Dedifferentiated amniotic fluid mesenchymal stem cell (primary cell): ENCODE data around the gene CLSTN2.
A peak's percentile ranks its signal among the peaks of the same experiment; 100 is the strongest.

Experiments
- DNase-seq: peaks from one replicate; pipeline ENCODE4 v3.0.0-alpha.2; 2016; ENCODE audit errors: extremely low spot score

Gene CLSTN2

GRCh38 chr3:139935016-139935865, at the start of gene CLSTN2:
CLSTN2 (plus strand) TSS chr3:139935185.
- DNase-seq = no peak

- no peak for DNase-seq
Observed at GRCh38 chr3:139887431-139887830, 47.6 kb upstream of the CLSTN2 start.

GRCh38 chr3:139888561-139889140, 46.3 kb upstream of the CLSTN2 start:
- DNase-seq = no peak

- no peak for DNase-seq
Observed at GRCh38 chr3:139893267-139893962, 41.6 kb upstream of the CLSTN2 start.

GRCh38 chr3:139893963-139894642, 40.9 kb upstream of the CLSTN2 start:
- no peak for DNase-seq

- DNase-seq = no peak
Observed at GRCh38 chr3:139894643-139894989, 40.4 kb upstream of the CLSTN2 start.

- DNase-seq = no peak
Observed at GRCh38 chr3:139897759-139898158, 37.2 kb upstream of the CLSTN2 start.

GRCh38 chr3:139906418-139906817, 28.6 kb upstream of the CLSTN2 start:
- DNase-seq = no peak

- DNase-seq = no peak
Observed at GRCh38 chr3:139909811-139910210, 25.2 kb upstream of the CLSTN2 start.

- no peak for DNase-seq
Observed at GRCh38 chr3:139916271-139916670, 18.7 kb upstream of the CLSTN2 start.

GRCh38 chr3:139917226-139917785, 17.7 kb upstream of the CLSTN2 start:
- DNase-seq = no peak

- DNase-seq = no peak
Observed at GRCh38 chr3:139928708-139929505, 6.1 kb upstream of the CLSTN2 start.

- DNase-seq = no peak
Observed at GRCh38 chr3:139930211-139930610, 4.8 kb upstream of the CLSTN2 start.

- DNase-seq = no peak
Observed at GRCh38 chr3:139933766-139934165, 1.2 kb upstream of the CLSTN2 start.

- no peak for DNase-seq
Observed at GRCh38 chr3:139934613-139935015, 371 bp upstream of the CLSTN2 start.

- DNase-seq = no peak
Observed at GRCh38 chr3:139935866-139936817, 1.2 kb downstream of the CLSTN2 start.

GRCh38 chr3:139937674-139938279, 2.8 kb downstream of the CLSTN2 start:
- DNase-seq = peak; percentile 55

GRCh38 chr3:139939681-139940190, 4.8 kb downstream of the CLSTN2 start:
- no peak for DNase-seq

GRCh38 chr3:139940622-139941021, 5.6 kb downstream of the CLSTN2 start:
- DNase-seq = no peak
